ENCODE data around the gene SNCA.

SNCA gene

DNA sequence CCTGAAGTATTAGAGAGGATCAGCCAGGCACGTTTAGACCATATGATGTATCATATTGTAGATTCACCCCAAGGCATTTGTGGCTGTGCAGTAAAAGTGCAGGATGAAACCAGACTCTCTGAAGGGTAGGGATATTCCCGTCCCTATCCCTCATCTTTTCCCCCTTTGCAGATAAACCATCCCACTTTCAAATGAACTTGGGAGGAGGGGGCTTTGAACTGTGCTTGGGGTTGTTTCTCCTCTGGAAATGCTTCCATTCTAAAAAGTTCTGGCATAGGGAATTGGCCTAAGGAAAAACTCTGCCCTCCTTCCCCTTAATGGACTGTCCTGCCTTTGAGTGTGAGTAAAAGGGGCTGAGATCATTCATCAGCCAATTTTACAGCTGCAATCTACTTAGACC is 23.8 kb downstream of the SNCA start:
- no peak for DNase-seq (ENCODE audit: low spot score)

DNA sequence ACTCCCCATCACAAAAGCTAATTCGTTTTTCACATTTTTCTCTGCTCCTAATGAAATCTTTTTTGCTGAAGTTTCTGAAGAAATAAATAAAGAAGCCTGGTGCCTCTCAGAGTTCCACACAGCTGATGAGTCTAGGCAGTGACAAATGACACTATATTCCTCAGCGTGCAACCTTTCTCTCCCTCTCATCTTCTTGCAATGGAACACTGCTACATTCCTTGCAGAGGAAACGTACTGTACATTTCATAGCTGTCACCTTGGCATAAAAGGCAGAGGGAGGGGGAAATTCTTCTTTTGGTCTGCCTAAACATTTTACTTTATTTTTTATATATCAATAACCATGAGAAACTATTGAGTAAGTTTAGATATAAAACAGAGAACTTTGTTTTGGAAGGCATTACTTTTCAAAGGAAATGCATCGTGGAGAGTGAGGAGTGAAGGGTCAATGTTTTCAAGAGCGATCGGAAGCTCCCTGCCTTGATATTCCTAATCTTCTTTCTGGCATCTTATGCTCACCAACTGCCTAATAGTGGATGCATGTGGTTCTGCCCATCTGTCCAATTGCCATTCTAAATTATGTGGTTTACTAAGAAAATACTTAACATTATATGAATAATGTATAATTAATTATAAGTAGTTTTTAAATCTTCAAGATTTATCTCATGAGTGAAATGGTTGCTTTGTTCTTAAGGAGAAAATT is 29.4 kb downstream of the SNCA start:
- no peak for DNase-seq (ENCODE audit: low spot score)

DNA sequence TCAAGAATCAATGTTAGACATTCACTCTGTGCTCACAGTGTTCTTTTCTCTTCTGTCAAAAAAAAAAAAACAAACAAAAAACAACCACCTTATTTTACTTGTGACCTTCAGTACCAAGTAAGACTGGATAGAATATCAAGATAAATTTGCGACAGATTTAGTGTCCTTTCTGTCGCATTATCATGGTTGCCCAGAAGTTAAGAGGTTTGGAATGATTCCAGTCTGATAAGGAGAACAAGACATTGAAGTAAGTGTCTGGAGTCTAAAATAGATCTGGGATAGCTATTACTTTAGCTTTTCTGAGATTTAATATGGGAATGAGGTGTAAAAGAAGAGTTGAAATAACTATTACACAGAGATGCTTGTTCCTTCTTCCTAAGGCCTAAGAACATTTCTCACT is 31.7 kb downstream of the SNCA start:
- no peak for DNase-seq (ENCODE audit: low spot score)

DNA sequence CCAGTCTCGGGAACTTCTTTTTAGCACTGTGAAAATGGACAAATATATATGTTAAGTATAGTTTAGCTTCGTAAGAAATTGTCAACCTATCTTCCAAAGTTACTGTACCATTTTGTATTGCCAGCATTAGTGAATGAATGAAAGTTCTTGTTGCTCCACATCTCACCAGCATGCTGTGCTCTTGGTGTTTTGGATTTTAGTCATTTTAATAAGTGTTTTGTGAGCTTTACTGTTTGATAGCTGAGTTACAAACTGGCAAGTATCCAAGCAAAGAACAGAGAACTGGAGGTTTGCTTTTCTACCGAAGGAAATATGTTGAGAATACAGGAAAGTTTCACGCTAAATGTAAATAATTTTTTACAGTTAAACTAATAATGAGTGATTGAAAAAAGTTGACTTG is 33.0 kb downstream of the SNCA start:
- DNase-seq (ENCODE audit: low spot score) = no peak

DNA sequence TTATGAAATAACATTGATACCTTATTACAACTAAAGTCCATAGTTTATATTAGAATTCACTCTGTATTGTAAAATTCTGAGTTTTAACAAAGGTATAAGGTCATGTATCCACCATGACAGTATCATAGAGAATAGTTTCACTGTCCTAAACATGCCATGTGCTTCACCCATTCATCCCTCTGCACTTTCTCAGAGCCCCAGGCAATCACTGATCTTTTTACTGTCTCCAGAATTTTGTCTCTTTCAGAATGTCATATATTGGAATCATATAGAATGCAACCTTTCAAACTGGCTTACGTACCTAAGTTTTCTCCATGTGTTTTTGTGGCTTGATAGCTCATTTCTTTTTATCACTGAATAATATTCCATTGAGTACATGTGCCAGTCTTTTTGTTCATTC is 33.9 kb downstream of the SNCA start:
- DNase-seq (ENCODE audit: low spot score) = no peak

DNA sequence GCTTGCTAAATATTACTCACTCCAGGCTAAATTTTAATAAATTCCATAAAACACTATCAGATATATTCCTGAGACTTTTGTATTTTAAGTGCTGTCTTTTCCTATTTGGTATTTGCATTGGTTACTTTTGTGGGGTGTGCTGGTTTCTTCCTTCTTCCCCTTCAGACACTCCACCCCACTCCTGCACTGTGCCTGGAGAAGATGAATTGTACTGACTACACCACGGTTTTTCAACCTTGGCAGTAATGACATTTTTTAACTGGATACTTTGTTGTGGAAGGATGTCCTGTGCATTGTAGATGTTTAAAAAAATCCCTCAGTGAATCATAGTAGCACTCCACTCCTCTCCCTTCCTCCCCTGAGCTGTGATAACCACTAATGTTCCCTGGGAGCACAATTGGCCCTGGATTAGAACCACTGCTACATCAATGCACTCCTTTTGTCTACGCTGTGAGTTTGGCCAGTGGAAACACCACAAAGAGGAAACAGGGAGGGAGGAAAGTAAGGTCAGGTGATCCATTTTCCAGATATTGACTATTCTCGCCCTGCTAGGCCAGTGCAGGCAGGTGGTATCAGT is 36.3 kb downstream of the SNCA start:
- no peak for DNase-seq (ENCODE audit: low spot score)

DNA sequence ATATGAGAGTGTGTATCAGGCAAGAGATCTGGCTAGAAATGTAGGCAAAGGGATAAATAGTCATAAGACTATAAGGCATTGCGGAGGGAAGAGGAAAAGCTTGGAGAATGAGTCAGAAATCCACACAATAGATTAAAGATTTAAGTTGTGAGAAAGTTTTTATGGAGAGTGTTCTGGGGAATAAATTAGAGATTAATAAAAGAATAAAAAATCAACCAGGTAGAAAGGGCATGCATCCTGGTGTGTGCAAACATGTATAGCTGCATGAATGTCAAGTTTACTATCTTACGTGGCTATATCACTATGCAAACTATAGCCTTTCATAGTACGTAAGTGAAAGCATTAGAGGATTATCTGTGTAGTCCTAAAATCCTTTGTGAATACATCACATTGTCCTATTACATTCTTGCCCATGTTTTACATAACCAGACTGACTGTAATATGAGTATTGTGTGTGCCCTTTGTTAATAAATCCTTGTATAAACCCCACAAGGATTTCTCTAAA is 36.9 kb downstream of the SNCA start:
- no peak for DNase-seq (ENCODE audit: low spot score)

DNA sequence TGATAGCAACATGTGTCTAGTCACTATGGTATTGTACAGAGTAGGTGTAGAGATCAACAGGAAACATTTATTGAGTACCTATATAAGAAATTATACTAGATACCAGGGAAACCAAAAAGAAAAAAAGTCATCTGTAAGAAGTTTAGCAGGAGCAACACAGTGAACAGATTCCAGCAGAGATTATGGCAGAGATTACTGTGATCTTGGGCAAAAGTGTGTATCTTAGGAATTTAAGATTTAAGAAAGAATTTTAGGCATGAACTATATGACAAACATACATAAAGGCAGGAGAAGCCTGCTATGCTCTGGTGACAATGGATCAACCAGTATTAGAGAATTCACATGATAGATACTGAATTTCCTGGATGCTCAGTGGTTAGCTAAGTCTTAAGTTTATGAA is 37.9 kb downstream of the SNCA start:
- no peak for DNase-seq (ENCODE audit: low spot score)

DNA sequence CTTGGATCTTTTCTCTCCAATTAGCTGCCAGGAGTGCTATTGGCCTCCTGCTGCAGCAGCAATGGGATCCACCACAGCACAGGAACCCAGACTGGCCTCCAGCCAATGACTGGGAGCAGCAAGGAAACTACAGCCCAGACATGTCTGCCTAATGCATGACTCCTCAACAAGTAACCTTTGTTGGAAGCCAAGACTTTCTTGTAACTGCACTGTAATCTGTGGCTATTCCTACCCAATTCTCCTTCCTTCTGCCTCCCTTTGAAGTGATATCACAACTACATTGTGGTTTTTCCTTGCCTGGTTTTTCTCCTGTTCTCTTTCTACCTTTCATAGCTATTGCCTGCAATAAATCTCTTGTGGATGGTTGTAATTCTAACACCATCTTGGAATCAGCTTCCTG is 39.8 kb downstream of the SNCA start:
- DNase-seq (ENCODE audit: low spot score) = no peak

DNA sequence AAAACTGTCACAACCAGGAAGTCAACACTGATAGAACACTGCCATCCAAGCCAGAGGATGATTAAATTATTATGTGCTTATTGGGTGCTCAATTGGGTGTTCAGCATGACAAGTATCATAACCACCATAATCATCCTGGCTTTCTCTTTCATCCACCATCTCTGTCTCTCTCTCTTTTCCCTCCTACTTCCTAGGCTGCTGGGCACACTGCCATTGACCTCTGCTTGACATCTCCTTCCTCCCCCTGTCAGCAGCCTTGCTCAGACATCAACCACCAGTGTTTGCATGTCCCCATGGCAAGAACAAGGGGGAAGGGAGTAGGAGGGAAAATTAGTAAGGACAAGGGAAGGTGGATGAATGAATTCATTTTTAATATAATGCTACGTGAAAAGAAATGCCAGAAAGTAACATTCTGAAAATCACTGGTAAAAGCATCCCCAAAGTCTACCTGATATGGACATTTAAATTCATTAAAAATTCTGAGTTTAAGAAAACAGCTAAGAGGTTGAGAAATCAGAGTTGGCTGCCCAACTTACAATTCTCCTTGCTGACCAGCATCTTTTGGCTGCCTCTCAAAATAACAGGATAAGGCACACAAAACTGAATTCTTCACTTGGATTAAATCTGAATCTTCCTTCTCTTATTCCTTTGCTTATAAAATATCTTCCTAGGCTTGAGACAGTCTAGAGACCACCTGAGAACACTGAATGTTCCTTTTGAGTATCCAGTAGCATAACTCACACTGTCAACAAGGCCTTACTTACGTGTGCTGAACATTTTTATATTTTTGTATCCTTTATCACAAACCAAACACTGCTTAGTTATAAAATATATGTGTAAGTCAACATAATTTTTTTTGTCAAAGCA is 48.5 kb downstream of the SNCA start:
- no peak for DNase-seq (ENCODE audit: low spot score)

DNA sequence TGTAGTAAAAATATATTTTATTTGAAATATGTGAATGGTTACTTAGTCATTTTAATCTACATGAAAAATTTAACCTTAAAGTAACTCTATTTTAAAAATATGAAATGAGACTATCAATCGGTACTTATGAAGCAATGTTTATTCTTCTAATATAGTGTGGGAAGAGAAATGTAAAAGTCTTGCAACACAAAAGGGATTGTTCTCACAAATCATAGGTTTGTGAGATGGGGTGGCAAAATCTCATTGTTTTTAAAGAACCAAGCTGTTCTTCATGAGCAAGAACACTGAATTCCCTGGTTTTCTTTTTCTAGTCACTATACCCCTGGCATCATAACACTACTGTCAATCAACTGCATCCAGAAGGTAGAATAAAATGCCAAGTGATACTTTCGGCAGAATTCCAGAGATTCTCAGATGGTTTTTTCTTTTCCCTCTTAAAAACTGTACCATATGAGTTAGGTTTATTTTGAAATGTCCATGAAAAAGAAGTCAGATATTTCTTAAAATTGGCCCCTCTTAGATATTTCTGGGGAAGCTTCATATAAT is 52.2 kb downstream of the SNCA start:
- no peak for DNase-seq (ENCODE audit: low spot score)

DNA sequence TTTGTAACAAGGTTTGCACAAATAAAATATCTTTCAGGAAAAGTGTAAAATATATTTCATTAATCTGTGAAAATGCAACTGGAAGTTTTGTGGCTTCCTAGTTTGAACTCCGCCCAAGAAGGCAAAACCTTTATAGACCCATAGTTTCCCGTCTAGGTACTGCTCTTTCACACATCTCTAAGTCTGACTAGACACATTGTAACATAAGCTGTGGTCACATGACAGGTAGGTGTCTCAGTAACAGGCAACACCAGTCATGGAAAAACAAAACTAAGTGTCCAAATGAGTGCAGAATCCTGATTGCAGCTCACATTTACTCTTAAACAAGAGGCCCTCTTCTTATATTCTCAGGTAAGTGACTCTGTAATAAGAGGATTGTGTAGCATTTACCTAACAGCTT is 55.6 kb downstream of the SNCA start:
- no peak for DNase-seq (ENCODE audit: low spot score)

DNA sequence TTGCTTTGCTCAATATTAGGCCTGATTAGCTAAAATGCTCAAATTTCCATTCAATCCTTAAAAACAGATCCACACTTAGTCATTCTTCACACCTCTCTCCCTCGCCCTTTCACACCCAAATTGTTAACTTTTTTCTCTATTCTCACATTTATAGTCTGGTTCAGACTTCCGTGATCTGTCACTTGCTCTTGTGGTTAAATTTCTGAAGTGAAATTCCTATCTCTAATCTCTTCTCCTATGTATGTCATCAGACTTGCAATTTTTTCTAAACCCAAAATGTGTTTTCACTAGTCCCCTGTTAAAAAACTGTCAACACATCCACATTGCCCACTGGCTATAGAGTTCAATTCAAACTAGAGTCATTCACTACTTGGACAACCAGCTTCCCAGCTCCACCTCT is 63.2 kb downstream of the SNCA start:
- DNase-seq (ENCODE audit: low spot score) = no peak

DNA sequence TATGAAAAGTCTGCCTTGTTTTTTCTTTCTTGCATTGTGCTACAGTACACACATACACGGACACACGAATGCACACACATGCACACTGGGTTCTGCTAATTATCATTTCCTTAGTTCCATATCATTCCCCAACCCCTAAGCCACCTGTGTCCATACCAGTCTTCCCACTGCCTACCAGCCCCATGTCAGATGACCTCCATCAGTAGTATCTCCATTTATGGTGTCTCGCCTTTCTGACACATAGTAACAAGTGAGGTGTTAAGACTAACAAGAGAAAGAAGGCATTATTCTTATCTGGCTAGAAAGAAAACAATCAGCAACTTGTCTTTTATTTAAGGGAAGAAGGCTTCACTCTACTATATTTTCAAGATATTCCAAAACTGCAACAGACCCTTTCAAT is 67.1 kb downstream of the SNCA start:
- no peak for DNase-seq (ENCODE audit: low spot score)

DNA sequence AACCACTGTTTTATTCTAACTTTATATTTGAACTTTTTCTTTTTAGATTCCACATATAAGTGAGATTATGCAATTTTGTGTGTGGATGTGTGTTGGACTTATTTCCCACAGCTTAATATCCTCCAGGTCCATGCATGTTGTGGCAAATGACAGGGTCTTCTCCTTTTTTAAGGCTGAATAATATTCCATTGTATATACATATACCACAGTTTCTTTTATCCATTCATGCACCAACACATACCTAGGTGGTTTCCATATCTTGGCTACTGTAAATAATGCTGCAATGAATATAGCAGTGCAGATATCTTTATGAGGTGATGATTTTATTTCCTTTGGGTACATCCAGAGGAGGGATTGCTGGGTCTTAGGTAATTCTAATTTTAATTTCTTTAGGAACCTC is 69.0 kb downstream of the SNCA start:
- no peak for DNase-seq (ENCODE audit: low spot score)

DNA sequence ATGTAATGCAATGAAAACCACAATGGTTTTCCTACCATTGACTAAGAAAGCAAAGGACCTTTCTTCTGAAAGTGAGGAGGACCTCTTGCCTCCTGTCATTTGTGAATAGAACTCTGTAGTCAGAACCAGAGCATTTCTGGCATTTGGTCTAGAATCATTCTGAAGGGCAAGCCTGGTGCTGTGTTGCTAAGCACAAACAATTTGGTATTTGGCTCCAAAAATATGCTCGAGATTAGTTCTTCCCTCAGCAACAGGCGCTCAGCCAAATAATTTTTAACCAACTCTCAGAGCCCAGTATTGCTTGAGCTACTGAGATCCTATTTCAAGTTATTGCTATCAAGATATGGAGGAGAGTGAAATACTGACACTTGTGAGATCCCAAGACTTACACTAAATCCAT is 71.0 kb downstream of the SNCA start:
- no peak for DNase-seq (ENCODE audit: low spot score)

DNA sequence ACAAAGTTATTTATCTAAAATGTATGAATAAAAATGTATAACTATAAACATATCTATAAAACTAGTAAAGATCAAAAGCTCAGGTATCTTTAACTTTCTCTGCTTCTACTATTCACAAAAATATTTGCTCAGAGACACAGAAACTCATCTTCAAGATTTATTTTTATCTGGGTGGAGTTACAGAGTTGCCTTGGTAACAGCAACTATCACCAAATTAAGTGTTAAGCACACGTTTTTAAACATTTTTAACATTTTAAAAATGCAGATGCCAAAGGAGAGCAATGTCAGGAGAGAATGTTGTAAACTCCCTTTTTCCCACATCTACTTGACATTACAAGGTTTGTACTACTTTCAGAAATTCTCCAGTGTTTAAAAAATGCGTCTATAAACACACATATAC is 71.4 kb downstream of the SNCA start:
- DNase-seq (ENCODE audit: low spot score) = no peak

DNA sequence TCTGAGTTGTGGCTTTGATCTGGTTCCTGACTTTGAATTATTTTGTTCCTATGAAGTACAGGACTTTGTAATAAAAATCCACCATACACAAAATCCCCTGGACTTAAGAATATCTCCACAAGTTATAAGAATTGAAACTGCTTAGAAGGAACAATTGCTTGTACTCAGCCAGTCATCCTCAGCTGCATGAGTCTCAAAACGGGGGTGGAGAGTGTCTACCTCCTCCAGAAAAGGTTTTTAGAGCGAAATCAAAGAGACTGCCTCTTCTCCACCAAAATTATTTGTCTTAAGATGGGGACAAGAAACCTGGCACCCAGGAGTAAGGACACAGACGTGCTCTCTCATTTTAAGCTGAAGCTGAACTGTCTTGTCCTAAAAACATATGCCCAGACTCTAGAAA is 74.7 kb downstream of the SNCA start:
- DNase-seq (ENCODE audit: low spot score) = no peak

DNA sequence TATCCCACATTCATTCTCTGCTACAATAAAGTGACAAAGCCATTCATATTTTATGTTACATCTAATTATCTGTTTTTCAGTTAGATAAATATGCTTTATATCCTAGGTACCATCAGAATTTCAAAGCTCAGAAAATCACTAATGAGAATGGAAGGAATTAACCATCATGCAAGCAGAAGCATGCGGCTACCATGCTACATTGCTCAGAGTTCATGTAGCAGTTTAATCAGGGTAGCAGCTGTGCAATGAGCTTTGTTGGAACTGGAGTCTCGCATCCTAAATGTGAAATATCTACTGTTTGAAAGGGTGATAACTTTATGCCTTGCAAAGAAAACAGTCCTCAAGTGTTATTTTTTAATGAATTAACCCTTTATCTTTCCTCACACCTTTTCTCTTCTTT is 77.5 kb downstream of the SNCA start:
- no peak for DNase-seq (ENCODE audit: low spot score)

DNA sequence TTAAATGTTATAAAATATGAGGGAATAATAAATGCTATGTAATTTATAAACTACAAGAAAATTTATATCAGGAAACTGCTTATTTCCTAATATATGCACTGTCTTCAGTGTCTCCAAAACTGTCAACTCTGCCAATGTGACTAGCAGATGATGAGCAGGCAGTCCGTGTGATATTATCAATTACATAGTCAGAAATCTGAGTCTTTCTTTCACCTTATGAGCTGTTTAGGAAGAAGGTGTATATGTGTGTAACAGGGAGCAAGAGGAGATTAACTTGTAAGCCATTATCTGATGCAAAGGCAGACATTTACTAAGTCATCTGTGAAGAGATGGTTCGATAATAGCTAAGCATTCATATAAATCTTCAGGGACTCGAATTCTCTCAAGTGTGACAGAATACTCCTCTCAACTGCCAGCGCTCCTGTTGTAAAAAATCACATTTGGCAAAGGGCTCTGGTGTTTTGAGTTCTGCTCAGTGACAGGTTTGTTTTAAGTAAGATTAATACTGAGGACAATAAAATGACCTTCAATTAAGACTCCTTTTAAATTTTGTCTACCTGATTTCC is 79.7 kb downstream of the SNCA start:
- DNase-seq (ENCODE audit: low spot score) = no peak

DNA sequence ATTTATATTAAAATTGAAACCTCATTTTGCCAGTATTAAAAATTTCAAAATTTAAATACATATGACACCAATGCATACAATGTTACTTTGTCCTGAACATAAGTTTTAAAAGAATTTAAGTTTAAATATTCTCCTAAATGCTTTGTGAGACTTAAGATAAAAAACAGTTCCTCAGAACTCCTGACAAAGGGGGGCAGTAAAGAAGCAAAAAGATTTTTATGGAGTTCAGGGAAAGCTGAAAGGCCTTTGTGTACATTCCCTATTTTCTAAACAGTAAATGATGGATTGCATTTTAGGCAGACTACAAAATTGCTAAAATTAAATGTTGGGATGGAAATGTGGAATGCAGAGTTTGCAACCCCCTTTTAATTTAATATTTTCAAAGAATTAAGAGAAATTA is 81.7 kb downstream of the SNCA start:
- no peak for DNase-seq (ENCODE audit: low spot score)

DNA sequence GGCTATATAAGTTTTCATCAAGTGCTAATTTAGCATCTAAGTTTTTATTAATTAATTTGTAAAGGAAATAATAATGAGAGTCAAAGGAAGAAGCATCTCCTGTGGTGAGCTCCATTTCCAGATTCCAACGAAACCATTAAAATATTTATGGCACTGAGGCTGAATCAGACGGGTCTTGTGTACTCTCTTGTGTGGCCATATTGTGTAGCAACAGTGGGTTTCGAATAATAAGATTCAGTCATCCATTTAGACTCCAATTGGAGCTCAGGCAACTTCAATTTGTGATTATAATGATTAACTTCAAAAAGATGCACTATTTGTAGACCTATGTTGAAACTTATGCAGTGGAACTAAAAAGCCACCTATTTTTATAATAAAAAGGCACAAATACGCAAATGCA is 82.4 kb downstream of the SNCA start:
- DNase-seq (ENCODE audit: low spot score) = no peak
